Esophagus (tissue), 2 donors: ENCODE data around the gene PSMC3. TPM values are rescaled to one million over a fixed set of nuclear protein-coding genes. Genes with fewer than 3 reads are reported as not detected.

Experiments
- H3K27ac ChIP-seq, 2 donors: one replicate each; pipeline ENCODE4 v1.5.1; 2013; ENCODE audit warnings: low read depth in 2 of 2, mild to moderate bottlenecking in 2 of 2, inconsistent platforms in 1 of 2, low read length in 1 of 2, moderate library complexity in 1 of 2
- H3K27me3 ChIP-seq, 2 donors: one replicate each; pipeline ENCODE4 v1.6.1; 2013; ENCODE audit warnings: low read length in 2 of 2, control low read depth in 1 of 2, mild to moderate bottlenecking in 1 of 2; ENCODE audit not compliant: insufficient read depth in 2 of 2, control insufficient read depth in 1 of 2
- H3K36me3 ChIP-seq, 2 donors: one replicate each; pipeline ENCODE4 v1.6.1; 2013; ENCODE audit warnings: low read length in 1 of 2; ENCODE audit not compliant: control insufficient read depth in 2 of 2, insufficient read depth in 2 of 2
- H3K4me1 ChIP-seq, 2 donors: one replicate each; pipeline ENCODE4 v1.6.1; 2013; ENCODE audit warnings: low read length in 1 of 2; ENCODE audit not compliant: control insufficient read depth in 2 of 2, insufficient read depth in 2 of 2
- H3K4me3 ChIP-seq, 2 donors: one replicate each; pipeline ENCODE4 v1.5.1; 2013; ENCODE audit warnings: low read length in 2 of 2, mild to moderate bottlenecking in 2 of 2, low read depth in 1 of 2, moderate library complexity in 1 of 2
- H3K9me3 ChIP-seq, 2 donors: one replicate each; pipeline ENCODE4 v1.6.1; 2013; ENCODE audit warnings: mild to moderate bottlenecking in 2 of 2, low read depth in 1 of 2, low read length in 1 of 2, moderate library complexity in 1 of 2; ENCODE audit not compliant: control insufficient read depth in 2 of 2, insufficient read depth in 1 of 2
- WGBS, 2 donors: extraction: QIAGEN DNeasy Blood & Tissue Kit; methylation state at CpG; one replicate each; pipeline ENCODE4 v1.1.7; 2013; 5-methylcytosine and 5-hydroxymethylcytosine counted together
- polyA plus RNA-seq, 2 donors: library from polyadenylated mRNA; stranded (reverse); fragments of 200-250 nt; gene quantifications; one replicate each; pipeline ENCODE4 v1.2.3, GENCODE V29; 2013
- donor health status: healthy with polysubstance abuse.
- donor health status: Bipolar disorder and iron deficiency.

PSMC3 gene
- polyA plus RNA-seq, 2 donors = 90.3 to 137 TPM

GRCh38 chr11:47372422-47372821, 53.8 kb downstream of the PSMC3 start:
- no peak overlapping the region for H3K27ac ChIP-seq
- H3K4me3 ChIP-seq = no peak overlapping the region
- H3K36me3 ChIP-seq = no peaks in the 10 kb centered on the region
- H3K27me3 ChIP-seq = no peaks in the 10 kb centered on the region
- 70 to 72% methylated on average over 7 of the region's 7 CpGs for WGBS, 2 donors
- H3K9me3 ChIP-seq = no peaks in the 10 kb centered on the region
- H3K4me1 ChIP-seq = peaks cover 3 to 7% of the 10 kb centered on the region in 2 donors

- Histone ChIP-seq H3K27ac (no peak overlapping the region), H3K4me3 (no peak overlapping the region), H3K9me3 (no peaks in the 10 kb centered on the region), H3K4me1 (no peaks in the 10 kb centered on the region), H3K36me3 (no peaks in the 10 kb centered on the region), H3K27me3 (no peaks in the 10 kb centered on the region)
- 45 to 58% methylated on average over 3 of the region's 3 CpGs for WGBS, 2 donors
Measured at GRCh38 chr11:47369676-47370075, 56.6 kb downstream of the PSMC3 start.

Other genes starting within 250 kb of the PSMC3 start
- gene ARFGAP2, start 249.6 kb downstream of the PSMC3 start, polyA plus RNA-seq = 10 to 100 TPM; 47.7 to 49.6 TPM
- gene PACSIN3, start 240.0 kb downstream of the PSMC3 start, polyA plus RNA-seq = 10 to 100 TPM; 54.7 to 55.6 TPM
- 10 to 100 TPM; 41.9 to 54.3 TPM for gene DDB2, start 211.5 kb downstream of the PSMC3 start, polyA plus RNA-seq
- 10 to 100 TPM; 10.7 to 14.4 TPM for gene ACP2, start 177.6 kb downstream of the PSMC3 start, polyA plus RNA-seq
- 10 to 100 TPM; 10.9 to 12.0 TPM for gene NR1H3, start 168.4 kb downstream of the PSMC3 start, polyA plus RNA-seq
- 10 to 100 TPM in 1 of 2 donors, 1 to 10 TPM in 1; 8.2 to 11.0 TPM for gene MADD, start 156.3 kb downstream of the PSMC3 start, polyA plus RNA-seq
- gene MYBPC3, start 73.7 kb downstream of the PSMC3 start, polyA plus RNA-seq = under 1 TPM; 0.04 to 0.08 TPM
- gene SPI1, start 47.9 kb downstream of the PSMC3 start, polyA plus RNA-seq = 1 to 10 TPM; 3.9 to 6.8 TPM
- gene SLC39A13, start 17.8 kb downstream of the PSMC3 start, polyA plus RNA-seq = 10 to 100 TPM; 14.3 to 21.1 TPM
- gene RAPSN, start 22.7 kb upstream of the PSMC3 start, polyA plus RNA-seq = under 1 TPM; 0.13 to 0.16 TPM
- gene CELF1, start 126.7 kb upstream of the PSMC3 start, polyA plus RNA-seq = 10 to 100 TPM; 18.7 to 24.7 TPM
- gene PTPMT1, start 139.2 kb upstream of the PSMC3 start, polyA plus RNA-seq = 10 to 100 TPM; 38.2 to 50.7 TPM
- 10 to 100 TPM in 1 of 2 donors, 1 to 10 TPM in 1; 3.6 to 10.2 TPM for gene KBTBD4, start 152.5 kb upstream of the PSMC3 start, polyA plus RNA-seq
- gene NDUFS3, start 152.6 kb upstream of the PSMC3 start, polyA plus RNA-seq = 100 to 1,000 TPM; 126 to 151 TPM
- under 1 TPM in 1 of 2 donors, not detected in 1; 0.02 TPM for gene FAM180B, start 160.2 kb upstream of the PSMC3 start, polyA plus RNA-seq
- under 1 TPM; 0.28 to 0.47 TPM for gene C1QTNF4, start 168.0 kb upstream of the PSMC3 start, polyA plus RNA-seq
- 10 to 100 TPM; 30.5 to 85.7 TPM for gene MTCH2, start 216.1 kb upstream of the PSMC3 start, polyA plus RNA-seq